Kidney glomerular epithelial cell (primary cell): ENCODE measurements around the gene APC.
"Not testable (repeated sequence)": the region's sequence is repeated elsewhere in the genome, so short reads cannot be mapped to it uniquely, and the experiment has no call there.

ENCODE experiments used
- DNase-seq: peaks from one replicate; lab custom pipeline; 2025; lab: John Stamatoyannopoulos, UW

APC gene

GRCh38 chr5:112716895-112717294, 20.8 kb upstream of the APC start:
- DNase-seq = not testable (repeated sequence)

- DNase-seq = no peak
Observed at GRCh38 chr5:112717506-112718082, 20.1 kb upstream of the APC start.

GRCh38 chr5:112718344-112718743, 19.3 kb upstream of the APC start:
- no peak for DNase-seq

GRCh38 chr5:112720576-112720975, 17.1 kb upstream of the APC start:
- DNase-seq = no peak

GRCh38 chr5:112724901-112725300, 12.8 kb upstream of the APC start:
- no peak for DNase-seq

- DNase-seq = no peak
Observed at GRCh38 chr5:112729630-112730029, 8.1 kb upstream of the APC start.

GRCh38 chr5:112732131-112732530, 5.6 kb upstream of the APC start:
- DNase-seq = no peak

- no peak for DNase-seq
Observed at GRCh38 chr5:112733586-112733985, 4.1 kb upstream of the APC start.

GRCh38 chr5:112734597-112734996, 3.1 kb upstream of the APC start:
- DNase-seq = no peak

GRCh38 chr5:112735702-112736101, 2.0 kb upstream of the APC start:
- no peak for DNase-seq

GRCh38 chr5:112737070-112737462, 619 bp upstream of the APC start:
- no peak for DNase-seq

- DNase-seq = peak; percentile 37
Observed at GRCh38 chr5:112738191-112738560, 491 bp downstream of the APC start.

GRCh38 chr5:112742424-112742823, 4.7 kb downstream of the APC start:
- DNase-seq = no peak

GRCh38 chr5:112743631-112744030, 5.9 kb downstream of the APC start:
- no peak for DNase-seq

GRCh38 chr5:112752335-112752734, 14.7 kb downstream of the APC start:
- no peak for DNase-seq

- no peak for DNase-seq
Observed at GRCh38 chr5:112755703-112756102, 18.0 kb downstream of the APC start.

GRCh38 chr5:112757468-112758208, 20.0 kb downstream of the APC start:
- peak; percentile 58 for DNase-seq

GRCh38 chr5:112758676-112759075, 21.0 kb downstream of the APC start:
- no peak for DNase-seq

- no peak for DNase-seq
Observed at GRCh38 chr5:112762113-112762810, 24.6 kb downstream of the APC start.

- DNase-seq = no peak
Observed at GRCh38 chr5:112763165-112763564, 25.5 kb downstream of the APC start.

- no peak for DNase-seq
Observed at GRCh38 chr5:112772124-112772523, 34.4 kb downstream of the APC start.

- no peak for DNase-seq
Observed at GRCh38 chr5:112776301-112776856, 38.7 kb downstream of the APC start.

GRCh38 chr5:112779531-112779930, 41.8 kb downstream of the APC start:
- DNase-seq = no peak
